IMR-90 (cell line): ENCODE measurements around the gene DOCK2. TPM values are rescaled to one million over a fixed set of nuclear protein-coding genes. Genes with fewer than 3 reads are reported as not detected.

Experiments
- ATAC-seq: fragments of 200-7000 bp; cut with Tn5 transposase; 2 replicates; pipeline ENCODE4 v1.9.1; 2020; ENCODE audit warnings: low read depth, mild to moderate bottlenecking, moderate library complexity
- BruUV-seq: library from RNA; stranded (reverse); fragments of 400-500 nt; replicated peaks from 2 replicates; lab custom pipeline; 2021; lab: Mats Ljungman, UMichigan
- CTCF ChIA-PET: fragments of 300-600 bp; formaldehyde crosslinking; extraction: SDS; loops from one replicate; lab custom pipeline; 2021; ENCODE audit warnings: antibody characterized with exemption; lab: Yijun Ruan, JAX
- POLR2A ChIA-PET: fragments of 300-600 bp; sonication (Branson Sonifier 250); formaldehyde crosslinking; loops from one replicate; lab custom pipeline; 2022; ENCODE audit warnings: antibody characterized with exemption; ENCODE audit not compliant: unreplicated experiment; lab: Charles Lee
- DNase-seq: peaks from one replicate; pipeline ENCODE4 v3.0.0; 2013
- H2AFZ ChIP-seq: replicated peaks from 2 replicates; pipeline ENCODE3; 2013; ENCODE audit warnings: low read length, mild to moderate bottlenecking; ENCODE audit not compliant: poor library complexity
- H2AK5ac ChIP-seq: 2 replicates; pipeline ENCODE4 v1.6.1; 2013; ENCODE audit warnings: low read depth, low read length, inconsistent platforms
- H2AK9ac ChIP-seq: replicated peaks from 2 replicates; pipeline ENCODE3; 2013; ENCODE audit warnings: mild to moderate bottlenecking, low read depth, low read length, moderate library complexity; ENCODE audit not compliant: poor library complexity
- H2BK120ac ChIP-seq: 2 replicates; pipeline ENCODE4 v1.6.1; 2013; ENCODE audit warnings: low read depth, low read length, inconsistent platforms
- H2BK15ac ChIP-seq: 3 replicates; pipeline ENCODE4 v1.6.1; 2013; ENCODE audit warnings: low read depth, low read length, inconsistent platforms
- H2BK20ac ChIP-seq: 2 replicates; pipeline ENCODE4 v1.6.1; 2013; ENCODE audit warnings: low read depth, mild to moderate bottlenecking, inconsistent platforms, low read length, moderate library complexity
- H2BK5ac ChIP-seq: 2 replicates; pipeline ENCODE4 v1.6.1; 2013; ENCODE audit warnings: mild to moderate bottlenecking, low read depth, low read length, inconsistent platforms; ENCODE audit not compliant: poor library complexity, severe bottlenecking
- H3K14ac ChIP-seq: replicated peaks from 2 replicates; pipeline ENCODE4 v1.6.1; 2013; ENCODE audit warnings: low read depth, low read length, inconsistent platforms
- H3K18ac ChIP-seq: 2 replicates; pipeline ENCODE4 v1.6.1; 2013; ENCODE audit warnings: low read depth, low read length, control low read depth
- H3K23ac ChIP-seq: 2 replicates; pipeline ENCODE4 v1.6.1; 2013; ENCODE audit warnings: low read depth, low read length, inconsistent platforms
- H3K27ac ChIP-seq: 2 replicates; pipeline ENCODE4 v1.5.1; 2013; ENCODE audit warnings: mild to moderate bottlenecking, control low read depth, low read length; ENCODE audit not compliant: insufficient read depth
- H3K27me3 ChIP-seq: 2 replicates; pipeline ENCODE4 v1.6.1; 2013; ENCODE audit warnings: low read length; ENCODE audit not compliant: control insufficient read depth, insufficient read depth
- H3K36me3 ChIP-seq: 2 replicates; pipeline ENCODE4 v1.6.1; 2013; ENCODE audit warnings: low read length, mixed read lengths; ENCODE audit not compliant: control insufficient read depth, insufficient read depth
- H3K4ac ChIP-seq: 2 replicates; pipeline ENCODE4 v1.6.1; 2013; ENCODE audit warnings: low read depth, low read length, inconsistent platforms
- H3K4me1 ChIP-seq: 2 replicates; pipeline ENCODE4 v1.6.1; 2013; ENCODE audit warnings: low read length, mixed read lengths; ENCODE audit not compliant: control insufficient read depth, insufficient read depth
- H3K4me2 ChIP-seq: 2 replicates; pipeline ENCODE4 v1.6.1; 2013; ENCODE audit warnings: low read depth, mild to moderate bottlenecking, control low read depth, low read length, moderate library complexity
- H3K4me3 ChIP-seq: 2 replicates; pipeline ENCODE4 v1.5.1; 2013; ENCODE audit warnings: low read depth, mild to moderate bottlenecking, control low read depth, low read length, moderate library complexity; ENCODE audit not compliant: insufficient read depth
- H3K56ac ChIP-seq: 2 replicates; pipeline ENCODE4 v1.6.1; 2013; ENCODE audit warnings: low read length, inconsistent platforms; ENCODE audit not compliant: insufficient read depth; ENCODE audit errors: extremely low read depth
- H3K79me1 ChIP-seq, 2 experiments: 2 replicates each; pipeline ENCODE4 v1.6.1; 2013; ENCODE audit warnings: low read length in 2 of 2, inconsistent platforms in 1 of 2, low read depth in 1 of 2
- H3K9ac ChIP-seq: 2 replicates; pipeline ENCODE4 v1.6.1; 2013; ENCODE audit warnings: low read depth, low read length, control low read depth
- H3K9me1 ChIP-seq: 2 replicates; pipeline ENCODE4 v1.6.1; 2013; ENCODE audit warnings: low read length, inconsistent platforms; ENCODE audit not compliant: insufficient read depth
- H3K9me3 ChIP-seq: 2 replicates; pipeline ENCODE4 v1.6.1; 2013; ENCODE audit warnings: low read length; ENCODE audit not compliant: control insufficient read depth, insufficient read depth
- H4K20me1 ChIP-seq: 2 replicates; pipeline ENCODE4 v1.6.1; 2013; ENCODE audit warnings: low read length, inconsistent platforms; ENCODE audit not compliant: insufficient read depth
- H4K5ac ChIP-seq: 2 replicates; pipeline ENCODE4 v1.6.1; 2013; ENCODE audit warnings: mild to moderate bottlenecking, low read depth, low read length, control low read depth
- H4K8ac ChIP-seq, 2 experiments: 2 replicates each; pipeline ENCODE4 v1.6.1; 2013; ENCODE audit warnings: low read depth in 2 of 2, low read length in 2 of 2, control low read depth in 1 of 2, inconsistent platforms in 1 of 2
- H4K91ac ChIP-seq: 2 replicates; pipeline ENCODE4 v1.6.1; 2013; ENCODE audit warnings: low read depth, low read length, inconsistent platforms; ENCODE audit not compliant: insufficient read depth
- NFE2L2 ChIP-seq: fragments of 150-350 bp; IDR thresholded peaks from 2 replicates; pipeline ENCODE4 v1.6.1; 2016; ENCODE audit warnings: low read depth, mild to moderate bottlenecking, low read length
- RFX5 ChIP-seq: IDR thresholded peaks from 2 replicates; pipeline ENCODE4 v1.8.0; 2012; ENCODE audit warnings: low read depth, mild to moderate bottlenecking, low read length, moderate library complexity
- WGBS, 2 experiments: methylation state at CpG; one replicate each; pipeline versions ENCODE4 v1.1.5 to v1.1.7; 2013; ENCODE audit warnings: missing lambda C conversion rate in 2 of 2; ENCODE audit not compliant: insufficient read length in 1 of 2; ENCODE audit errors: extremely low coverage in 2 of 2; 5-methylcytosine and 5-hydroxymethylcytosine counted together
- dilution Hi-C: fragments of 300-500 bp; cut with HindIII; formaldehyde crosslinking; loops from one replicate; pipeline ENCODE4 v1.14.3; 2018; ENCODE audit warnings: low sequenced_read_pairs; ENCODE audit not compliant: unreplicated experiment
- in situ Hi-C: fragments of 300-500 bp; cut with MboI; formaldehyde crosslinking; loops from 3 replicates; pipeline ENCODE4 v1.14.3; 2019; ENCODE audit warnings: low sequenced_read_pairs, inconsistent platforms, mixed read lengths
- intact Hi-C: fragments of 100-400 bp; cut with micrococcal nuclease; formaldehyde crosslinking; loops from 2 replicates; pipeline ENCODE4 v1.10.0; 2022
- polyA plus RNA-seq, 3 experiments: library from polyadenylated mRNA; depleted of rRNA; stranded (reverse); fragments of >200 nt; gene quantifications; 2 replicates each; pipeline ENCODE4 v1.2.3, GENCODE V29; 2012; ENCODE audit warnings: low replicate concordance in 1 of 3
- total RNA-seq: library from RNA; depleted of rRNA; stranded (reverse); fragments of >200 nt; gene quantifications from 2 replicates; pipeline ENCODE4 v1.2.3, GENCODE V29; 2012
- TF ChIP-seq, protein P1 (sequence below): fragments of 150-350 bp; IDR thresholded peaks from 2 replicates; pipeline ENCODE4 v1.6.1; 2017; ENCODE audit warnings: mild to moderate bottlenecking, antibody characterized with exemption, low read length, low read depth
- TF ChIP-seq, protein P2 (sequence below): conservative IDR thresholded peaks from 2 replicates; pipeline ENCODE4 v1.5.1; 2012; ENCODE audit warnings: mild to moderate bottlenecking, low read depth, low read length, improper control_type of control experiment
- TF ChIP-seq, protein P3 (sequence below): fragments of 150-350 bp; IDR thresholded peaks from 2 replicates; pipeline ENCODE4 v1.6.1; 2016; ENCODE audit warnings: low read depth, mild to moderate bottlenecking, low read length, moderate library complexity, borderline replicate concordance

Gene DOCK2
- total and polyA plus RNA-seq, 2 of the 4 experiments (the other 2 are of a cell fraction) = 0.72 to 3.0 TPM

DNA sequence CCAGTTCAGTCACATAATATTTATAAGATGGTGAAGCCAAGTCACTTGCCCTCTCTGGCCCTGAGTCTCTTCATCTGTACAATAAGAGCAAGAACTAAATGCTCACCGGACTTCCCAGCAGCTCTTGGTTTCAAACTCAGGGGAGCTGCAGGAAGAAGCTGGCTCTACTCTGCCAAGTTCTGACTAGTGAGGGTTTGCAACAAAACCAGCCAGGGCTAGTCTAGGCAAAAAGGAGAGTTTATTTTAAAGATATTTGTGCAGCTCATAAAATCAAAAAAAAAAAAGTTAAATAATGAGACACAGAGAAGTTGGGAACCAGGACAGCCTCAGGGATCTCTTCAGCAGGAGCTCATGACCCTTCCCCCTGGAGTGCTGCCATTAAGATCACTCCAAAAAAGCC is 107.3 kb downstream of the DOCK2 start:
- Histone ChIP-seq H4K5ac (no peak overlapping the region), H2AK5ac (no peak overlapping the region), H3K79me1 (no peaks in the 10 kb centered on the region), H2BK20ac (no peak overlapping the region), H4K8ac (no peak overlapping the region), H3K4me2 (no peak overlapping the region), H2BK5ac (no peak overlapping the region), H2BK15ac (no peak overlapping the region), H2AK9ac (no peak overlapping the region), H3K14ac (no peak overlapping the region), H3K4me1 (peaks cover 8% of the 10 kb centered on the region), H3K9me3 (no peaks in the 10 kb centered on the region), H4K20me1 (no peaks in the 10 kb centered on the region), H4K91ac (no peak overlapping the region), H3K9ac (no peak overlapping the region), H2AFZ (no peak overlapping the region), H3K27me3 (no peaks in the 10 kb centered on the region), H2BK120ac (peak overlapping the region; percentile 20; the same call in 1 of the 2 replicates), H3K4me3 (no peak overlapping the region), H3K36me3 (no peaks in the 10 kb centered on the region), H3K27ac (no peak overlapping the region), H3K4ac (no peak overlapping the region), H3K18ac (no peak overlapping the region), H3K9me1 (peaks cover 12% of the 10 kb centered on the region; the same call in 1 of the 2 replicates), H3K56ac (no peak overlapping the region), H3K23ac (no peak overlapping the region)
- no TSS peak for BruUV-seq
- intact Hi-C loops (no loop called here), in situ Hi-C loops (no loop called here), dilution Hi-C loops (no loop called here)
- ChIA-PET CTCF (interaction anchor here (0.7 kb wide), 1 partner anchor 201 kb away, joined by 4 read pairs; no protein-coding TSS in a partner anchor), POLR2A (no interaction called here)
- ATAC-seq = no peak
- WGBS, 2 experiments = no CpG with 5 or more reads among the region's 1 CpG
- TF ChIP-seq, protein P1, sequence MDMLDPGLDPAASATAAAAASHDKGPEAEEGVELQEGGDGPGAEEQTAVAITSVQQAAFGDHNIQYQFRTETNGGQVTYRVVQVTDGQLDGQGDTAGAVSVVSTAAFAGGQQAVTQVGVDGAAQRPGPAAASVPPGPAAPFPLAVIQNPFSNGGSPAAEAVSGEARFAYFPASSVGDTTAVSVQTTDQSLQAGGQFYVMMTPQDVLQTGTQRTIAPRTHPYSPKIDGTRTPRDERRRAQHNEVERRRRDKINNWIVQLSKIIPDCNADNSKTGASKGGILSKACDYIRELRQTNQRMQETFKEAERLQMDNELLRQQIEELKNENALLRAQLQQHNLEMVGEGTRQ = no peak
- TF ChIP-seq, protein P2, sequence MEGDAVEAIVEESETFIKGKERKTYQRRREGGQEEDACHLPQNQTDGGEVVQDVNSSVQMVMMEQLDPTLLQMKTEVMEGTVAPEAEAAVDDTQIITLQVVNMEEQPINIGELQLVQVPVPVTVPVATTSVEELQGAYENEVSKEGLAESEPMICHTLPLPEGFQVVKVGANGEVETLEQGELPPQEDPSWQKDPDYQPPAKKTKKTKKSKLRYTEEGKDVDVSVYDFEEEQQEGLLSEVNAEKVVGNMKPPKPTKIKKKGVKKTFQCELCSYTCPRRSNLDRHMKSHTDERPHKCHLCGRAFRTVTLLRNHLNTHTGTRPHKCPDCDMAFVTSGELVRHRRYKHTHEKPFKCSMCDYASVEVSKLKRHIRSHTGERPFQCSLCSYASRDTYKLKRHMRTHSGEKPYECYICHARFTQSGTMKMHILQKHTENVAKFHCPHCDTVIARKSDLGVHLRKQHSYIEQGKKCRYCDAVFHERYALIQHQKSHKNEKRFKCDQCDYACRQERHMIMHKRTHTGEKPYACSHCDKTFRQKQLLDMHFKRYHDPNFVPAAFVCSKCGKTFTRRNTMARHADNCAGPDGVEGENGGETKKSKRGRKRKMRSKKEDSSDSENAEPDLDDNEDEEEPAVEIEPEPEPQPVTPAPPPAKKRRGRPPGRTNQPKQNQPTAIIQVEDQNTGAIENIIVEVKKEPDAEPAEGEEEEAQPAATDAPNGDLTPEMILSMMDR = no peak
- TF ChIP-seq RFX5 = no peak
- TF ChIP-seq NFE2L2 = no peak
- TF ChIP-seq, protein P3, sequence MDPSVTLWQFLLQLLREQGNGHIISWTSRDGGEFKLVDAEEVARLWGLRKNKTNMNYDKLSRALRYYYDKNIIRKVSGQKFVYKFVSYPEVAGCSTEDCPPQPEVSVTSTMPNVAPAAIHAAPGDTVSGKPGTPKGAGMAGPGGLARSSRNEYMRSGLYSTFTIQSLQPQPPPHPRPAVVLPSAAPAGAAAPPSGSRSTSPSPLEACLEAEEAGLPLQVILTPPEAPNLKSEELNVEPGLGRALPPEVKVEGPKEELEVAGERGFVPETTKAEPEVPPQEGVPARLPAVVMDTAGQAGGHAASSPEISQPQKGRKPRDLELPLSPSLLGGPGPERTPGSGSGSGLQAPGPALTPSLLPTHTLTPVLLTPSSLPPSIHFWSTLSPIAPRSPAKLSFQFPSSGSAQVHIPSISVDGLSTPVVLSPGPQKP = no peak
- DNase-seq = no peak
